ENCODE results near the gene ARFGEF2.
"Not testable (repeated sequence)": the region's sequence is repeated elsewhere in the genome, so short reads cannot be mapped to it uniquely, and the experiment has no call there.

The ARFGEF2 gene

DNA sequence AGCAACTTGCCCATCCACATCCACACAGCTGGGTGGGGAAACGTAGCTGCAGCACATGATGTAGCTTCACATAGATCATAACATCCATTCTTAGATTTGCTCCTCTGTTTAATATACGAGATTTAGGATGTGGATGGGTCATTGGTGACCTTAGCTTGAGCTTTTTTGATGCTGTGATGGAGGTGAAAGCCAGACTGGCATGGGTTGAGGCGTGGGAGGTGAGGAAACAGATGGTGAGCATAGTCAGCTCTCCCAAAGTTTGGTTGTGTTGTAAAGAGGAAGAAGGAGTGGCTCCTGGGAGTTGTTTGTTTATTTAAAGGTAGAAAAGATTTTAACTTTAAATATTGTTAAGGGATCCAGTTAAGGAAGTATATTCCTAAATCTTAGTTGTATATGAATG is 5.3 kb downstream of the ARFGEF2 start:
- DNase-seq, result no peak
- no peaks in the 10 kb centered on the region for H3K36me3 ChIP-seq (ENCODE audit: control insufficient read depth, insufficient read depth, low read length)
- peaks cover 8% of the 10 kb centered on the region for H3K4me1 ChIP-seq (ENCODE audit: control insufficient read depth, insufficient read depth, low read length, poor library complexity, severe bottlenecking)
- no peak overlapping the region for H3K4me3 ChIP-seq (ENCODE audit: insufficient read depth, low read depth, low read length, poor library complexity, severe bottlenecking)
- no peaks in the 10 kb centered on the region for H3K27me3 ChIP-seq (replicated peaks; ENCODE audit: control insufficient read depth, insufficient read depth, low read length, poor library complexity, severe bottlenecking)
- no peaks in the 10 kb centered on the region for H3K9me3 ChIP-seq (ENCODE audit: control insufficient read depth, low read length)
- H3K27ac ChIP-seq (ENCODE audit: insufficient read depth, low read length, poor library complexity, severe bottlenecking), result no peak overlapping the region

DNA sequence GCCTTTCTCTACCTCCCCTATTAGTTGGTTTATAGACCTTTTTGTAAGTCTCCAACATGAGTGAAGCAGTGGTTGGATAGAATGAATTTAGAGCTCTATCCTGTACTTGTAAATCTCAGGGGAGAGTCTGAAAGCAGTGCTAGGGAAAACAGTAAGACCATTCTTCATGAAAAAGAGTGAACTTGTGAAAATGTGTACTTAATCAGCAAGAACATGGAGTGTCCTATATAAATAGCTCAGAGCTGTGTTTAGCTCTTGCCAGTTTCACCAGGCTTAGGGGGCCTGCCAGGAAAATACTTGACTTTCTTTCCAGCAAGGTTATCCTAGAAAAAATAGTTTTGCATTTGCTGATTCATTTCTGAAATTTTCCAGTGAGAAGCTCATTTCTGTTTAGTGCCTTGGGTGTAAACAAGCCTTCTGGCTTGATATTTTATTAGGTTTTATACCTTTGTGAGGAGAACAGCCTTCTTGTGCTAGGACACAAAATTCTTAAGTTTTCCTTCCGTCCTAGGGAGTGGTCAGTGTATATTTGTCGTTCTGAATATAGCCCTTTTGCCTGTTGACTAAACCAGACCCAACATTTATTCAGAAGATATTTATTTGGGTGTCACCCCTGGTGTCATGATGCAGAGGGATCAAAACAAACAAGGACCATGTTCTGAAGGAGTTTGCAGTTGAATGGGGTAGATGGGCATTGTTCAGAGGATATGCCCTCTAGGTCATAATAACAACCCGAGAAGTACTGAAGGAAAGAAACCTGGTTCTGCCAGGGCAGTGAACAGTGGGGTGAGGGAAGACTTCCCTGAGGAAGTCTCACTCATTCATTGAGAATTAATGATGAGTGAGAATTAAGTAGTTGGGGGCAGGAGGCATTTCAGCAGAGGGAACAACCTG is 7.6 kb downstream of the ARFGEF2 start:
- Histone ChIP-seq H3K4me3 (ENCODE audit: insufficient read depth, low read depth, low read length, poor library complexity, severe bottlenecking) (no peak overlapping the region), H3K27ac (ENCODE audit: insufficient read depth, low read length, poor library complexity, severe bottlenecking) (no peak overlapping the region), H3K9me3 (ENCODE audit: control insufficient read depth, low read length) (no peaks in the 10 kb centered on the region), H3K4me1 (ENCODE audit: control insufficient read depth, insufficient read depth, low read length, poor library complexity, severe bottlenecking) (peaks cover under 1% of the 10 kb centered on the region), H3K27me3 (replicated peaks; ENCODE audit: control insufficient read depth, insufficient read depth, low read length, poor library complexity, severe bottlenecking) (no peaks in the 10 kb centered on the region), H3K36me3 (ENCODE audit: control insufficient read depth, insufficient read depth, low read length) (no peaks in the 10 kb centered on the region)
- no peak for DNase-seq

DNA sequence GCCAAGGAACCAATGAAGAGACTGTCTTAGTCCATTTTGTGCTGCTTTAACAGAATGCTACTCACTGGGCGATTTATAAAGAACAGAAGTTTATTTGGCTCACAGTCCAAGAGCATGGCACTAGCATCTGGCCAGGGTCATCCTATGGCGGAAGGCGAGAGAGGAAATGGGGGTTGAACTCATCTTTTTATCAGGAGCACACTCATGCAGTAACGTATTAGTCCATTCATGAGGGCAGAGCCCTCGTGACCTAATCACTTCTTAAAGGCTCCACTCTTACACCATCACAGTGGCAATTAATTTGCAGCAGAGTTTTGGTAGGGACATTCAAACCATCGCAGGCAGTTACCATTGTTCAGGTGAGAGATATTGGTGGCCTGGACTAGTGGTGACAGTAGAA is 8.5 kb downstream of the ARFGEF2 start:
- Histone ChIP-seq H3K27ac (ENCODE audit: insufficient read depth, low read length, poor library complexity, severe bottlenecking) (no peak overlapping the region), H3K4me1 (ENCODE audit: control insufficient read depth, insufficient read depth, low read length, poor library complexity, severe bottlenecking) (peaks cover 3% of the 10 kb centered on the region)

DNA sequence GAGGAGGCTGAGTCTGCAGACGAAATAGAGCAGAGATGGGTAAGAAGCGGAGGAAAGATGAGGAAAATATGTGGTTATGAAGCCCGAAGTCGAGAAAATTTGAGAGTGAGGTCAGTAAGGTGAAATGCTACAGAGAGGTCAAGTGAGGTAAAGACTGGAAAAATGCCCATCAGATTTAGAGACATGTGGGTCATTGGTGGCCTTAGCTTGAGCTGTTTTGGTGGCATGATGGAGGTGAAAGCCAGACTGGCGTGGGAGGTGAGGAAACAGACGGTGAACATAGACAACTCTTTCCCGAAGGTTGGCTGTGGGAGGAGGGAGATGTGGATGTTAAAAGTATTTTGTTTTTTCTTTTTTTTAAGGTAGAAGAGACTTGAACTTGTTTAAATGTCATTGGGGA is 9.4 kb downstream of the ARFGEF2 start:
- no peaks in the 10 kb centered on the region for H3K9me3 ChIP-seq (ENCODE audit: control insufficient read depth, low read length)
- no peak overlapping the region for H3K4me3 ChIP-seq (ENCODE audit: insufficient read depth, low read depth, low read length, poor library complexity, severe bottlenecking)
- H3K36me3 ChIP-seq (ENCODE audit: control insufficient read depth, insufficient read depth, low read length), result no peaks in the 10 kb centered on the region
- no peak overlapping the region for H3K27ac ChIP-seq (ENCODE audit: insufficient read depth, low read length, poor library complexity, severe bottlenecking)
- no peak for DNase-seq
- no peaks in the 10 kb centered on the region for H3K27me3 ChIP-seq (replicated peaks; ENCODE audit: control insufficient read depth, insufficient read depth, low read length, poor library complexity, severe bottlenecking)
- peaks cover 3% of the 10 kb centered on the region for H3K4me1 ChIP-seq (ENCODE audit: control insufficient read depth, insufficient read depth, low read length, poor library complexity, severe bottlenecking)

More for the DNA sequence above, 8.5 kb downstream of the ARFGEF2 start:
- H3K4me3 ChIP-seq (ENCODE audit: insufficient read depth, low read depth, low read length, poor library complexity, severe bottlenecking), result no peak overlapping the region
- H3K27me3 ChIP-seq (replicated peaks; ENCODE audit: control insufficient read depth, insufficient read depth, low read length, poor library complexity, severe bottlenecking), result no peaks in the 10 kb centered on the region
- H3K9me3 ChIP-seq (ENCODE audit: control insufficient read depth, low read length), result no peaks in the 10 kb centered on the region
- no peaks in the 10 kb centered on the region for H3K36me3 ChIP-seq (ENCODE audit: control insufficient read depth, insufficient read depth, low read length)
- no peak for DNase-seq

DNA sequence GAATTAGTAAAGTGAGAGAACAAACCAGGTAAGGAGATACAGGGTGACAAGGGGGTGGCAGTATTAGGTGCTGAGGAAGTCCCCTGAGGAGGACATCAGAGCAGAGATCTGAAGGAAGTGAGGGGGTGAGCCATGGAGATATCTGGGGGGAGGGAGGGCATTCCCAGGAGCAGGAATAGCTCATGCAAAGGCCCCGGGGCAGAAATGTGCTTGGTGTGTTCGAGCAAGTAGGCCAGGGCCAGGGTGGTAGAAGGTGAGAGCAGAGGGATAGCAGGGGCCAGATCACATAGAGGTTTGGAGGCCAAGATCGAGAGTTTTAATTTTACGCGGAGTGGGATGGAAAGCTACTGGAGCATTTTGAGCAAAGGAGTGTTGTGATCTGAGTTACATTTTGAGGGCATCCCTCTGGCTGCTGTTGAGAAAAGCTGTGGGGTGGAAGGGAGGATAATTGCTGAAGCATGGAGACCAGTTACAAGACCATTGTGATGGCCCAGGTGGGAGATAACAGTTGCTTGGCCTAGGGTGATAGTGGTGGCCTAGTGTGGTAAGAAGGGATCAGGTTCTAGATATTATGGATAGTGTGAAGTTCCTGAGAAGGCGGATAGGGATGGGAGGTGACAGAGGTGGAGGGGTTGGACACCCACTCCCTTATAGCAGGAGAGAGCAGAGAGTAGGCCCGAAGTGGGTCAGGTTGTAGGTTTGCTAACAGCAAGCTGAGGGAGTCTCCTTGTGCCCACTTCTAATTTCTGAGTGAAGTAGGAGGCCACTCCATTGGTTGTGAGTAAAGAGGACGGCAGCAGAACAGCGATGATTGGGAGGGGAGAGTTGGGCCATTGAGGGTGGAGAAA is 10.2 kb downstream of the ARFGEF2 start:
- Histone ChIP-seq H3K9me3 (ENCODE audit: control insufficient read depth, low read length) (no peaks in the 10 kb centered on the region), H3K4me3 (ENCODE audit: insufficient read depth, low read depth, low read length, poor library complexity, severe bottlenecking) (no peak overlapping the region), H3K4me1 (ENCODE audit: control insufficient read depth, insufficient read depth, low read length, poor library complexity, severe bottlenecking) (peaks cover 3% of the 10 kb centered on the region), H3K27me3 (replicated peaks; ENCODE audit: control insufficient read depth, insufficient read depth, low read length, poor library complexity, severe bottlenecking) (no peaks in the 10 kb centered on the region), H3K27ac (ENCODE audit: insufficient read depth, low read length, poor library complexity, severe bottlenecking) (no peak overlapping the region), H3K36me3 (ENCODE audit: control insufficient read depth, insufficient read depth, low read length) (no peaks in the 10 kb centered on the region)
- DNase-seq, result no peak

DNA sequence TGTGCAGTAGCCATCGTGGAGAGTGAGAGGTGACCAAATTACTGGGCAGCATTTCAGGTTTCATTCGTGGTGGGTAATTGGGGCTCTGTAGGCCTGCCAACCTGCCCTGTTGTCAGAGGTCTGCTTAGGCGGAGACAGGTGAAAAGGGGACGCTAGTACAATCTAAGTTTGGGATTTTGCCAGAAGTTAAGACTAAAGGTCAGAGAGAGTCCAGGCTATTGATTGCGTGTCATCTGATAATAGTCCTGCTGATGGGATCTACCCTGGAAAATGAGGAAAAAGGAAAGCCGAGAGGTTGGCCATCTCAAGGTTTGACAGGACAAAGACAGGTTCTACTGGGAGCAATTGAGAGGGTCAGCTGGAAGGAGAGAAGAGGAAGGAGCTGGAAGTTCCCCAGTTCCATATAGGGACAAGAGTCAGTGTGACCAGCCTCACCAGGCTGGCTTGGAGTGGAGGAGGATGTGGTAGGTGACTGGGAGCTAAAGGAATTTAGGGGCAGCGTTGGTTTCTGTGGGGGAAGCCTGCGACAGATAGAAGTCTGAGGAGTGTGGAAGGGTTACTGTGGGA is 10.9 kb downstream of the ARFGEF2 start:
- no peaks in the 10 kb centered on the region for H3K9me3 ChIP-seq (ENCODE audit: control insufficient read depth, low read length)
- no peak for DNase-seq
- H3K27me3 ChIP-seq (replicated peaks; ENCODE audit: control insufficient read depth, insufficient read depth, low read length, poor library complexity, severe bottlenecking), result no peaks in the 10 kb centered on the region
- H3K4me3 ChIP-seq (ENCODE audit: insufficient read depth, low read depth, low read length, poor library complexity, severe bottlenecking), result no peak overlapping the region
- H3K4me1 ChIP-seq (ENCODE audit: control insufficient read depth, insufficient read depth, low read length, poor library complexity, severe bottlenecking), result peaks cover 3% of the 10 kb centered on the region
- H3K36me3 ChIP-seq (ENCODE audit: control insufficient read depth, insufficient read depth, low read length), result no peaks in the 10 kb centered on the region
- H3K27ac ChIP-seq (ENCODE audit: insufficient read depth, low read length, poor library complexity, severe bottlenecking), result no peak overlapping the region

DNA sequence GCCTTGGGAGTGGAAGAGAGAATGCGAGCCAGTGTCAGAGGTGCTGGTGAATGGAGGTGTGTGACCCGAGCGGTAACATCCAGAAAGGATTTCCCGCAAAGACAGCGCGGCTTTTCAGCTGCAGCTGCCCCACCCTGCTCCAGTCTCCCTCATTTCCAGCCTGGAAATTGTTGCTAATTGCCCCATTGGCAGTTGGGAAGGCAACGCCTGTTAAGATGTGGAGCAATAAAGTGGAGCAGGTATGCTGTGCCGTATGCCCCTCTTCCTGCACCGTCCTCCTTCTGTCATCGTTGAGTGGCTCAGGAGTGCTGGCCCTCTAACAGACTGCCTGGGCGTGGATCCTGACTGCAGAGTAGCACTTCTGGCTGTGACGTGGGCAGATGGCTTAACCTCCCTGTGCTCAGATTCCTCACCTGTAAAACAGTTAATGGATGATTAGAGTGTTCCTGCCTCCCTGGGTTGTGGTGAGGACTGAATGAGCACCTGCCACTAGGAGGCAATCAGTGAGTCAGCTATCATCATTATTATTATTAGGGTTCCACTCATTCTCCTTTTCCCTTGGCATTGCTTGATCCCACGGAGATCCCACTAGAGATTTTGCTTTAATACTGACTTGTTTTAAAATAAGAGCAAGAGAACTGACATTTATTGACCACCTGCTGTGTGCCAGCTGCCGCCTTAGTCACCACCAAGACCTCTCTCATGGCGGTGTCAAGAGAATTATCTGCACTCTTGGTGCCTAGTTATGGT is 11.7 kb downstream of the ARFGEF2 start:
- no peak overlapping the region for H3K27ac ChIP-seq (ENCODE audit: insufficient read depth, low read length, poor library complexity, severe bottlenecking)

DNA sequence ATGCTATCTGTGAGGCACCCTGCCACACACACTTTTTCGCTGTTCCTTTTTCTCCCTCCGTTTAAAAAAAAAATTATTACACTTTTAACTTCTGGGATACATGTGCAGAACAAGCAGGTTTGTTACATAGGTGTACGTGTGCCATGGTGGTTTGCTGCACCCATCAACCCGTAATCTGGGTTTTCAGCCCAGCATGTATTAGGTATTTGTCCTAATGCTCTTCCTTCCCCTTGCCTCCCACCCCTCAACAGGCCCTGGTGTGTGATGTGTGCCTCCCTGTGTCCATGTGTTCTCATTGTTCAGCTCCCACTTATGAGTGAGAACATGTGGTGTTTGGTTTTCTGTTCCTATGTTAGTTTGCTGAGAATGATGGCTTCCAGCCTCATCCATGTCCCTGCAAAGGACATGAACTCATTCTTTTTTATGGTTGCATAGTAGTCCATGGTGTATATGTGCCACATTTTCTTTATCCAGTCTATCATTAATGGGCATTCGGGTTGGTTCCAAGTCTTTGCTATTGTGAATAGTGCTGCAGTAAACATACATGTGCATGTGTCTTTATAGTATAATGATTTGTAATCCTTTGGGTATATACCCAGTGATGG is 12.9 kb downstream of the ARFGEF2 start:
- not testable (repeated sequence) for H3K4me1 ChIP-seq (ENCODE audit: control insufficient read depth, insufficient read depth, low read length, poor library complexity, severe bottlenecking); H3K9me3 ChIP-seq (ENCODE audit: control insufficient read depth, low read length); H3K4me3 ChIP-seq (ENCODE audit: insufficient read depth, low read depth, low read length, poor library complexity, severe bottlenecking); H3K36me3 ChIP-seq (ENCODE audit: control insufficient read depth, insufficient read depth, low read length); DNase-seq; H3K27ac ChIP-seq (ENCODE audit: insufficient read depth, low read length, poor library complexity, severe bottlenecking); H3K27me3 ChIP-seq (replicated peaks; ENCODE audit: control insufficient read depth, insufficient read depth, low read length, poor library complexity, severe bottlenecking)

More for the DNA sequence above, 11.7 kb downstream of the ARFGEF2 start:
- Histone ChIP-seq H3K27me3 (replicated peaks; ENCODE audit: control insufficient read depth, insufficient read depth, low read length, poor library complexity, severe bottlenecking) (no peaks in the 10 kb centered on the region), H3K4me3 (ENCODE audit: insufficient read depth, low read depth, low read length, poor library complexity, severe bottlenecking) (no peak overlapping the region), H3K4me1 (ENCODE audit: control insufficient read depth, insufficient read depth, low read length, poor library complexity, severe bottlenecking) (peaks cover 3% of the 10 kb centered on the region), H3K36me3 (ENCODE audit: control insufficient read depth, insufficient read depth, low read length) (no peaks in the 10 kb centered on the region), H3K9me3 (ENCODE audit: control insufficient read depth, low read length) (no peaks in the 10 kb centered on the region)
- no peak for DNase-seq

DNA sequence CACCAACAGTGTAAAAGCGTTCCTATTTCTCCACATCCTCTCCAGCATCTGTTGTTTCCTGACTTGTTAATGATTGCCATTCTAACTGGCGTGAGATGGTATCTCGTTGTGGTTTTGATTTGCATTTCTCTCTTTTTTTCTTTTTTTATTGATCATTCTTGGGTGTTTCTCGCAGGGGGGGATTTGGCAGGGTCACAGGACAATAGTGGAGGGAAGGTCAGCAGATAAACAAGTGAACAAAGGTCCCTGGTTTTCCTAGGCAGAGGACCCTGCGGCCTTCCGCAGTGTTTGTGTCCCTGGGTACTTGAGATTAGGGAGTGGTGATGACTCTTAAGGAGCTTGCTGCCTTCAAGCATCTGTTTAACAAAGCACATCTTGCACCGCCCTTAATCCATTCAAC is 13.5 kb downstream of the ARFGEF2 start:
- not testable (repeated sequence) for H3K9me3 ChIP-seq (ENCODE audit: control insufficient read depth, low read length); DNase-seq; H3K27me3 ChIP-seq (replicated peaks; ENCODE audit: control insufficient read depth, insufficient read depth, low read length, poor library complexity, severe bottlenecking); H3K36me3 ChIP-seq (ENCODE audit: control insufficient read depth, insufficient read depth, low read length); H3K4me1 ChIP-seq (ENCODE audit: control insufficient read depth, insufficient read depth, low read length, poor library complexity, severe bottlenecking); H3K27ac ChIP-seq (ENCODE audit: insufficient read depth, low read length, poor library complexity, severe bottlenecking); H3K4me3 ChIP-seq (ENCODE audit: insufficient read depth, low read depth, low read length, poor library complexity, severe bottlenecking)
